Ureter (tissue), 1 donor: Measurements from ENCODE around the gene PLEKHD1. TPM values are rescaled to one million over a fixed set of nuclear protein-coding genes. Genes with fewer than 3 reads are reported as not detected.
"Not testable (repeated sequence)": the region's sequence is repeated elsewhere in the genome, so short reads cannot be mapped to it uniquely, and the experiment has no call there.

Source experiments
- DNase-seq: peaks from one replicate; pipeline ENCODE4 v3.0.0-alpha.2; 2020; ENCODE audit warnings: low spot score
- total RNA-seq: library from RNA; stranded (reverse); gene quantifications from one replicate; pipeline ENCODE4 v1.2.4, GENCODE V29; 2023
- donor health status: DM: yes; HTN: yes; CAD: no.

Gene PLEKHD1
- total RNA-seq, 1 donor from 2014 or later: 0.10 TPM

GRCh38 chr14:69481815-69482568, 2.5 kb upstream of the PLEKHD1 start:
- no peak for DNase-seq

GRCh38 chr14:69483765-69484443, 624 bp upstream of the PLEKHD1 start:
- DNase-seq: no peak

- DNase-seq: no peak
Observed at GRCh38 chr14:69485315-69485660, 760 bp downstream of the PLEKHD1 start.

GRCh38 chr14:69485701-69486100, 1.2 kb downstream of the PLEKHD1 start:
- DNase-seq: no peak

- DNase-seq: no peak
Observed at GRCh38 chr14:69487226-69487625, 2.7 kb downstream of the PLEKHD1 start.

GRCh38 chr14:69487771-69488170, 3.2 kb downstream of the PLEKHD1 start:
- DNase-seq: no peak

GRCh38 chr14:69489495-69489894, 5.0 kb downstream of the PLEKHD1 start:
- no peak for DNase-seq

GRCh38 chr14:69490219-69490918, 5.8 kb downstream of the PLEKHD1 start:
- DNase-seq: no peak

- DNase-seq: no peak
Observed at GRCh38 chr14:69491193-69491592, 6.7 kb downstream of the PLEKHD1 start.

GRCh38 chr14:69493038-69493437, 8.5 kb downstream of the PLEKHD1 start:
- no peak for DNase-seq

GRCh38 chr14:69493791-69494190, 9.3 kb downstream of the PLEKHD1 start:
- no peak for DNase-seq

GRCh38 chr14:69495341-69495921, 10.9 kb downstream of the PLEKHD1 start:
- no peak for DNase-seq

- DNase-seq: not testable (repeated sequence)
Observed at GRCh38 chr14:69497866-69498265, 13.3 kb downstream of the PLEKHD1 start.

GRCh38 chr14:69498286-69498685, 13.8 kb downstream of the PLEKHD1 start:
- not testable (repeated sequence) for DNase-seq

- no peak for DNase-seq
Observed at GRCh38 chr14:69499436-69499835, 14.9 kb downstream of the PLEKHD1 start.

- DNase-seq: no peak
Observed at GRCh38 chr14:69500096-69500495, 15.6 kb downstream of the PLEKHD1 start.

- DNase-seq: no peak
Observed at GRCh38 chr14:69500736-69501135, 16.2 kb downstream of the PLEKHD1 start.

- no peak for DNase-seq
Observed at GRCh38 chr14:69501423-69501838, 16.9 kb downstream of the PLEKHD1 start.

- DNase-seq: no peak
Observed at GRCh38 chr14:69504775-69505174, 20.2 kb downstream of the PLEKHD1 start.

- DNase-seq: no peak
Observed at GRCh38 chr14:69505338-69506240, 21.1 kb downstream of the PLEKHD1 start.

GRCh38 chr14:69506241-69506595, 21.7 kb downstream of the PLEKHD1 start:
- no peak for DNase-seq
